Muscle layer of colon (tissue), 2 donors: ENCODE data around the gene UBE2F.
A peak's percentile ranks its signal among the peaks of the same experiment; 100 is the strongest.

Source experiments
- H3K27ac ChIP-seq: one replicate; pipeline ENCODE4 v1.7.0; 2013; ENCODE audit warnings: low read depth, mild to moderate bottlenecking, low read length, moderate library complexity
- H3K27me3 ChIP-seq, 2 donors: one replicate each; pipeline ENCODE4 v1.7.0; 2013; ENCODE audit warnings: low read length in 2 of 2, mild to moderate bottlenecking in 2 of 2; ENCODE audit not compliant: insufficient read depth in 2 of 2, control insufficient read depth in 1 of 2
- H3K36me3 ChIP-seq: one replicate; pipeline ENCODE4 v1.7.0; 2013; ENCODE audit warnings: mild to moderate bottlenecking, low read length; ENCODE audit not compliant: insufficient read depth
- H3K4me1 ChIP-seq: one replicate; pipeline ENCODE4 v1.7.0; 2013; ENCODE audit warnings: mild to moderate bottlenecking, low read length; ENCODE audit not compliant: insufficient read depth
- H3K4me3 ChIP-seq, 2 donors: one replicate each; pipeline ENCODE4 v1.7.0; 2013; ENCODE audit warnings: low read length in 2 of 2, low read depth in 1 of 2, mild to moderate bottlenecking in 1 of 2, moderate library complexity in 1 of 2
- H3K9ac ChIP-seq: one replicate; pipeline ENCODE4 v1.7.0; 2013; ENCODE audit warnings: low read length
- H3K9me3 ChIP-seq: one replicate; pipeline ENCODE4 v1.7.0; 2013; ENCODE audit warnings: mild to moderate bottlenecking, low read length
- donor health status: abdominal sarcoma.
- donor health status: Adenocarcinoma of cecum.

Gene UBE2F

GRCh38 chr2:237966565-237967462, at the start of gene UBE2F:
Gene UBE2F (plus strand): TSS chr2:237967014. CDS start chr2:237973108, 6,094 bp downstream.
- H3K4me1 ChIP-seq: peaks cover 24% of the 10 kb centered on the region
- H3K27ac ChIP-seq: peak within 1 kb of the TSS; percentile 73
- H3K36me3 ChIP-seq: no peaks in the 10 kb centered on the region
- H3K27me3 ChIP-seq: no peaks in the 10 kb centered on the region
- peak within 1 kb of the TSS; percentile 37 for H3K9ac ChIP-seq
- H3K4me3 ChIP-seq: peak within 1 kb of the TSS; percentile 79 to 86
- no peaks in the 10 kb centered on the region for H3K9me3 ChIP-seq

DNA sequence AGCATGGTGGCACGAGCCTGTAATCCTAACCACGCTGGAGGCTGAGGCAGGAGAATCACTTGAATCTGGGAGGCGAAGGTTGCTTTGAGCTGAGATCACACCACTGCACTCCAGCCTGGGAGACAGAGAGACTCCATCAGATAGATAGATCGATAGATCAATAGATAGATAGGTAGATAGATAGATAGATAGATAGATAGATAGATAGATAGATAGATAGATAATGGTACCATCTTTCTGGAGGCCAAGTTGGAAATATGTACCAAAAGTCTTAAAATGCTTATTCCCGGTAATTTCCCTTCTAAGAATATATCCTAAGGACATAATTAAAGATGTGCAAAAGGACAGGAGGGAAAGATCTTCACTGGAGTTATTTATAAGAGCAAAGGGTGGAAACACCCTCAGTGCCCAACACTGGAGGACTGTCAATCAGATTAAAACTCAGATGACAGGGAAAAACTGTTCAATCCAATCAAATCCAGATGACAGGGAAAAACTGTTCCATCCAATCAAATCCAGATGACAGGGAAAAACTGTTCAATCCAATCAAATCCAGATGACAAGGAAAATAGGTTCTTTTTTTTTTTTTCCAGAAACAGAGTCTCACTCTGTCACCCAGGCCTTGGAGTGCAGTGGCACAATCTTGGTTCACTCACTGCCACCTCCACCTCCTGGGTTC, 49.0 kb upstream of the UBE2F start:
- Histone ChIP-seq H3K4me1 (peaks cover 2% of the 10 kb centered on the region), H3K27me3 (no peaks in the 10 kb centered on the region), H3K36me3 (no peaks in the 10 kb centered on the region), H3K9me3 (no peaks in the 10 kb centered on the region), H3K27ac (no peak overlapping the region), H3K9ac (no peak overlapping the region), H3K4me3 (no peak overlapping the region)

GRCh38 chr2:237919593-237919992, 47.2 kb upstream of the UBE2F start:
- Histone ChIP-seq H3K9me3 (no peaks in the 10 kb centered on the region), H3K36me3 (no peaks in the 10 kb centered on the region), H3K4me3 (no peak overlapping the region), H3K27me3 (no peaks in the 10 kb centered on the region), H3K9ac (no peak overlapping the region), H3K27ac (no peak overlapping the region), H3K4me1 (peaks cover 14% of the 10 kb centered on the region)

GRCh38 chr2:237920673-237921072, 46.1 kb upstream of the UBE2F start:
- Histone ChIP-seq H3K4me3 (no peak overlapping the region), H3K27me3 (no peaks in the 10 kb centered on the region), H3K9me3 (no peaks in the 10 kb centered on the region), H3K9ac (no peak overlapping the region), H3K4me1 (peaks cover 14% of the 10 kb centered on the region), H3K36me3 (no peaks in the 10 kb centered on the region), H3K27ac (no peak overlapping the region)

DNA sequence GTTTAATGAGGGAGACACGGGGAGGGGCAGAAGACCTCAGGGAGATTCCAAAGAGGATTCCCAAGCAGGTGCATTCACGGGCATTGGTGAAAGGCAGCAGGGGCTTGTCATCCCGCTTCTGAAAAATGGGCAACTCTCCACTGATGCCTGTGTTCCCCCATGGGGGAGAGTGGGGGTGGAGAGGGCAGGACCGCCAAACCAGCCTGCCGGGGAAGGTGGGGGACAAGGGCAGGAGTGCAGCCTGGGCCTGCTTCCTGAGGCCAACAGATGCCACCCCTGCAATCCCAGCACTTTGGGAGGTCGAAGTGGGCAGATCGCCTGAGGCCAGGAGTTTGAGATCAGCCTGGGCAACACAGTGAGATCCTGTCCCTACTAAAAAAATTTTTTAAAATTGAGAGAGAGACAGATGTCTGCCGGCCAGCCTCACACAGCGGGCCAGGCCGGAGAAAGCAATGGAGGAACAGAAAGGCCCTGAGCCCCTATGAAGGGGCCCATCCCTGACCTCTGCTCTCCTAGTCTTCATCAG, 44.8 kb upstream of the UBE2F start:
- Histone ChIP-seq H3K27me3 (no peaks in the 10 kb centered on the region), H3K4me3 (no peak overlapping the region), H3K27ac (no peak overlapping the region), H3K4me1 (peaks cover 14% of the 10 kb centered on the region), H3K9ac (no peak overlapping the region), H3K9me3 (no peaks in the 10 kb centered on the region), H3K36me3 (no peaks in the 10 kb centered on the region)

DNA sequence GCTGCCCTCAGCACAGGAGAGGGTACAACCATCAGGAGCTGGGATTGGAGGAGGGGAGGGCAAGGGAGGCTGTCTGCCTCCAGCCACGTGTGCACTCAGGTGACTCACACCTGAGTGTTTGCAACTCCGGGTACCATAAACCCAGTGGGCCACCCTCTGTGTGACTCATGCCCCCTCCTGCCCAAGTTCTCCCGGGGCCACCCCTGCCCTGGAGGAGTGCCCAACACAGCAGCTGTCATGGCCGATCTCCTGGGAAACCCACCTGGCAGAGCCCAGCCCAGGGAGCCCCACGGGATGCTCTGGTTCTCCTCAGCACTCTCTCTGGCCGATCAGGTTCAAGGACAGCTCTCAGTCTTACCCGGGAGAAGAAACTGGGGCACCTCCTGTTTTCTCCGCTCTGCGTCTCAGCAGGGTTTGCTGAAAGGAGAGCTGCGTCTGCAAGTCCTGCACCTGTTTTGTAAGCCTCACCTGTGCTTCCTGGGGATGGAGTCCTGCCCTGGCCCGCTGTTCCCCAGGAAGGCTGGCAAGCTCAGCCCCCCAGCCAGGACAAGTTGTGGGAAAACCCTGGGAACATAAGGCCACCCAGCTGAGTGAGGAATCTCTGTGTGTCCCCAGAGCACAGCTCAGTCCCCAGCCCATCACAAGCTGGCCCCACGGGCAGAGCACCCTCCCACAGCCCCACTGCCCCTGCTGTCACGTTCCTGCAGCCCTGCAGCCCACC, 44.0 kb upstream of the UBE2F start:
- Histone ChIP-seq H3K27ac (peak overlapping the region; percentile 63), H3K27me3 (no peaks in the 10 kb centered on the region), H3K36me3 (no peaks in the 10 kb centered on the region), H3K4me3 (peak overlapping the region in 1 of 2 donors; percentile 52), H3K9ac (no peak overlapping the region), H3K9me3 (no peaks in the 10 kb centered on the region), H3K4me1 (peaks cover 14% of the 10 kb centered on the region)

- H3K27ac ChIP-seq: peak overlapping the region; percentile 63
- peak overlapping the region; percentile 12 to 52 for H3K4me3 ChIP-seq
- H3K36me3 ChIP-seq: no peaks in the 10 kb centered on the region
- no peaks in the 10 kb centered on the region for H3K27me3 ChIP-seq
- peaks cover 14% of the 10 kb centered on the region for H3K4me1 ChIP-seq
- no peak overlapping the region for H3K9ac ChIP-seq
- no peaks in the 10 kb centered on the region for H3K9me3 ChIP-seq
These were observed 43.2 kb upstream of the UBE2F start for GRCh38 chr2:237923481-237924163.

DNA sequence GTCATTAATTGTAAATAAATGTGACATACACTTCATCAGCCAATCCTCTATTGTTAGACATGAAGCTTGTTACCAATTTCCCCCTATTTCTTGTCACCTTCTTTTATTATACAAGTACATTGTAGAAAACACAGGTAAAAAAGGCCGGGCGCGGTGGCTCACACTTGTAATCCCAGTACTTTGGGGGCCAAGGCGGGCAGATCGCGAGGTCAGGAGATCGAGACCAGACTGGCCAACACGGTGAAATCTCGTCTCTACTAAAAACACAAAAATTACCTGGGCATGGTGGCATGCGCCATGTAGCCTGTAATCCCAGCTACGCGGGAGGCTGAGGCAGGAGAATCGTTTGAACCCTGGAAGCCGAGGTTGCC, 42.7 kb upstream of the UBE2F start:
- H3K4me1 ChIP-seq: peaks cover 14% of the 10 kb centered on the region
- no peak overlapping the region for H3K27ac ChIP-seq

DNA sequence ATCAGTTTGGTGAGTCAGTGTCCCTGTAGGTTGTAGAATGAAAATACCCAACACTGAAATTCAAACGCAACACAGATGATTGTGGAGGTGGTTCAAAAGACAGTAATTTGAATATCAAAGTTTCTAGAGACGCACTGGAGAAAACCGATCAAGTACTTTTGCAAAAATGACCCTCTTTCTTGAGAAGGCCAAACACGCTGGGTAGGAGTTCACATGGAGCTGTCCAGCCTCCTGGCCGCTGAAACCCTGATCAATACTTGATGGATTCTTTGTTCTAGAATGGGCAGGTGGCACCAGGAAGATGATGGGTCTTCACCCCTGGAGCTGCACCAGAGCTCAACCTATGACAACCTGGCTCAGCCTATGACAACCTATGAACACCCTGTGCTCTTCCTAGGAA, 39.7 kb upstream of the UBE2F start:
- no peak overlapping the region for H3K9ac ChIP-seq
- H3K36me3 ChIP-seq: no peaks in the 10 kb centered on the region
- no peak overlapping the region for H3K27ac ChIP-seq
- no peak overlapping the region for H3K4me3 ChIP-seq
- H3K4me1 ChIP-seq: peaks cover 29% of the 10 kb centered on the region
- H3K9me3 ChIP-seq: no peaks in the 10 kb centered on the region
- no peaks in the 10 kb centered on the region for H3K27me3 ChIP-seq

More for the DNA sequence above, 42.7 kb upstream of the UBE2F start:
- Histone ChIP-seq H3K36me3 (no peaks in the 10 kb centered on the region), H3K9me3 (no peaks in the 10 kb centered on the region), H3K9ac (no peak overlapping the region), H3K4me3 (no peak overlapping the region), H3K27me3 (no peaks in the 10 kb centered on the region)

GRCh38 chr2:237927986-237928385, 38.8 kb upstream of the UBE2F start:
- Histone ChIP-seq H3K9me3 (no peaks in the 10 kb centered on the region), H3K4me3 (no peak overlapping the region), H3K36me3 (no peaks in the 10 kb centered on the region), H3K27me3 (no peaks in the 10 kb centered on the region), H3K9ac (no peak overlapping the region), H3K4me1 (peaks cover 26% of the 10 kb centered on the region), H3K27ac (no peak overlapping the region)

DNA sequence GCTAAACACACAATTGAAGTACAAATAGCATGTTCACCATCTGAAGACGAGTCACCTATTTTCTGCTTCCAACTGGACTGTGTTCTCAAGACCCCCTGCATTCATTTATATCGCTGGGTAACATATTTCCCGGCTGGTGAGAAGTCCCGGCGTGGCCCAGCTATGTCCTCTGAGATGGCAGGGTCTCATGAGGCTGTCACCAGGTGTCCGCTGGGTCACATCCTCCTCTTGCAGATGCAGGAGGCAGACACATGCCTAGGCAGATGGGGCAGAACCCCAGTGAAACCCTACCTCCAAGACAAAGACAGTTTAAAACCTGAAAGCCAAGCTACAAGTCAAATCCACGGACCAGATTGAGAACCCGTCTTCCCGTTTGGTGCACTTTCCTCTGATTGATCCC, 36.8 kb upstream of the UBE2F start:
- H3K4me1 ChIP-seq: peaks cover 15% of the 10 kb centered on the region
- H3K4me3 ChIP-seq: no peak overlapping the region
- H3K27ac ChIP-seq: no peak overlapping the region
- no peaks in the 10 kb centered on the region for H3K36me3 ChIP-seq
- no peak overlapping the region for H3K9ac ChIP-seq
- no peaks in the 10 kb centered on the region for H3K9me3 ChIP-seq
- no peaks in the 10 kb centered on the region for H3K27me3 ChIP-seq
